GM19193 (cell line): ENCODE measurements around the gene CNMD.

Experiments used
- POLR2A ChIP-seq: IDR thresholded peaks from 4 replicates; pipeline ENCODE4 v1.6.1; 2011; ENCODE audit not compliant: insufficient read depth, insufficient read length; ENCODE audit errors: extremely low read depth

The CNMD gene

GRCh38 chr13:52739468-52740071 lies at the start of gene CNMD:
Gene CNMD, minus strand, starts transcription at chr13:52739820. Its CDS starts 119 bp downstream, at chr13:52739701.
- TF ChIP-seq POLR2A, result no peak

DNA sequence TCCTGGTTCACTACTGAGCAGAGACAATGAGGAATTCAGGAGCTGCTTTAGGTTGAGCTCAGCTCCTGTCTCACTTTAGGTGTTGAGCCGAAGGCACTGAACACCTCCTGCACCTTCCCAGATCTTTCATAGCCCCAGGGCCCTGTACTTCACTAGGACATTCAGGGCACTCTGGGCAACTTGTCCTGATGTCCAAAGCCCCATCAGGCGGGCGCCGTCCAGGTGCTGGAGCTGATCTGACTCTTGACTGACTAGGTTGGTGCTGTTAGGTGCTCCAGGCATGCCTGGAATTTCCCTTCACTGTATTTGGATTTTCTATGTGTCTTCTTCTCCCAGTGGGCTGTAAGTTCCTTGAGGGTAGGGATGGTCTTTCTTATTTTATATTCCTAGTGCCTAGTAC lies 48.4 kb upstream of the CNMD start:
- TF ChIP-seq POLR2A, result no peak

GRCh38 chr13:52787235-52787634 lies 47.6 kb upstream of the CNMD start:
- no peak for TF ChIP-seq POLR2A

GRCh38 chr13:52786766-52787165 lies 47.1 kb upstream of the CNMD start:
- no peak for TF ChIP-seq POLR2A

DNA sequence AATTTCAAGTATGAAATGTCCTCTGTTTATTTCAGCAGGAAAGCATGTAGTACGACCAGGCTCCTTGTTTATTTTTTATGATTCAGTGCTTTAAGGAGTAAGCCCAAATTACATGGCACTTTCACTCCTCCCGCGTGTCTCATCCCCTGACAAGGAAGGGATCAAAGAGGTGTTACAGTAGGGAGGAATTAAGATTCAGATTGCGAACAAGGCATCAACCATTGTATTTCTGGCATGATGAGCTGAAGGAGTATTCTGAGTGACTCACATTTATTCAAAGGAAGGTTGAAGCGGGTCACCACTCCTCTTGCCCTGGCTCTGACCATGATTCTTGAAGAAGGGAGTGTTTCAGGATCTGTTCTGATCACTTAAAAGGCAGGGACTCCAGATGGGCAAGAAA lies 46.1 kb upstream of the CNMD start:
- no peak for TF ChIP-seq POLR2A

DNA sequence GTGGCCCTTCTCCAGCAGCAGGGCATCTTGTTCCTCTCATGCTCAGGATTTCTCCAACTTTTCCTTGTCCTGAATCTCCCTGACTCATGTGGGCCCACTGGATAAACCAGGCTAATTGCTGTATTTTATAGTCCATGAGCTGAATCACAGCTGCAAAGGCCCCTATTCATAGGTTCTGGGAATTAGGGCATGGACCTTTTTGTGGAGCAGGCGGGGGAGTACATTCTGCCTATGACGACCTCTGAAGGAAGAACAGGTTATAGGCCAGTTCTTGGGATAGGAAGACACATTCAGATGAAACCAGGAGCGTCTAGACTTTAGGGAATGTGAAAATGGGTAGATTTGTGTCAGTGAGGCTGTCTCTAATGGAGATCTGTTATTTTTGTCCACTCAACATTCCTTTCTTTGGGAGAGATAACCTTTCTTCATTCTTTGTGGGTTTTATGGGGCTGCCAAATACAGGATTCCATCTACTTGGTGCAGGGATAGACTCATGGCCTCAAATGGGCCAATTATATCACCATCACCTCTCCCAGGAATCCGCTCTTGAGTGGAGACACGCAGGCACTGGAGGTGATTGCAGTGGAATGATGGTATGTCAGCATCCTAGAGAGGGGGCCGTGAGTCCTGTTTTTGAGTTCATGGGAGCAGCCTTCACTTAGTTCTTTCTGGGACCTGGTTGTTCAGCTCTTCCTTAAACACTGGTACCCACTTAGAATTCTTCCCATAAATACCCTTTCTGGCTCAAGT lies 45.1 kb upstream of the CNMD start:
- TF ChIP-seq POLR2A, result no peak

- no peak for TF ChIP-seq POLR2A
Observed at GRCh38 chr13:52783943-52784342, 44.3 kb upstream of the CNMD start.

DNA sequence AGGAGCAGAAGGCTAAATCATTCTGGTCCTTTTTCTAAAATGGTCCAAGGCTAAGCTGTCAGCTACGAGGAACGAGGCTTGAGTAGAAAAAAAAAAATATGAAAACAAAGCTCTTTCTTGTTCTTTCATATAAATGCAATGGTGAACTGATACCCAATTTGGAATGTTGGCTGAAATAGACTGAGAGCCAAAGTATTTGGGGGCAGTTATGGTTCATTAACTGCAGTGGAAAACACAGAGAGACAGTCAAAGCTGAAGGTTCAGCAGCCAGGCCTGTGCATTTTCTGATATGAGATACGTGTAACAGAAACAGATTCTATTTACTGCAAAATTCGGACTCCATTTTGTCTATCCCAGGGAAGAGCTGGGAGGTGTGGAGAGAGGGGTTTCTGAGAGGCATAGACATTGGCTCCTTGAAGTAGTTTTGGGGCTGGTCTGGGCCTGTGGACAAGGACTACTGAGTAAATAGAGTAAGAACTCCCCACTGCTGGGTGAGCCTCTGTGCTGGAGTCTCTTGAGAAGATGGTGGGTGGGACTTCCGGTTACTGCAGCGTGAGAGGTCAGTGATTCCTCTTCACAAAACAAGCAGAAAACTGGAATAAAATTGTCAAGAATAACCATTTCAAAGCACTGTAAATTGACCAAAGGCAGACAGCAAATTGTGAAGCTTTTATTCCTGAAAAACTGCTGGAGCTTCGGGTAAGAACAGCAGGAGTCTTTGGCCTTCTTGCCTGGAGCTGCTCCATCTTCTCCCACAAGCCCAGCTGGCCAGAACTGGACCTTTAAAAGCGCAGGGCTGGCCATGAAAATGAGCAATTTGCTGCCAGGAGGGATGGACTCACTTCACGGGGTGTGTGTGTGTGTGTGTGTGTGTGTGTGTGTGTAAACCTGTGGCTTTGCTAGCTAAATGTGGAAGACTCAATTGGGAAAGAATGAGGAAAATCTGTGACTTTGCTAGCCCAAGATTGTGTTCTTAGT lies 43.1 kb upstream of the CNMD start:
- TF ChIP-seq POLR2A, result no peak

- no peak for TF ChIP-seq POLR2A
Observed at GRCh38 chr13:52780611-52781010, 41.0 kb upstream of the CNMD start.

DNA sequence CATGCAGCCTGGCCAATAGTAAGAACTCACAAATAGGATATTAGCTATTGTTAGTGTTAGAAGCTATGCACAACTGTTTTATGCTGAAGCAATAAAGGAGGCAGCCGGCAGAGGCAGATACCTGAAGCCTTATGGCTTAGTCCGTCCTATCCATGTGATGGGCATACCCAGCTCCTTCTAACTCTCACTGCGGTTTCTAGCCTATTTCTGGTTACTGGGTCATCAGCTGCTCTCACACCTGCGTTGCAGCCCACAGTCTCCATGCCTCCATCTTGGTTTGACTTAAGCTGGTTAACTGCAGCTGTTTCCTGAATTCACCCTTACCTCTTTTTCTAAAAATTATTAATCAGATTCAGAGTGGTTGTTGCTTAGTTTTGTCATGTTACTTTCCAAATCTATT lies 40.5 kb upstream of the CNMD start:
- TF ChIP-seq POLR2A, result no peak

- no peak for TF ChIP-seq POLR2A
Observed at GRCh38 chr13:52779103-52779502, 39.5 kb upstream of the CNMD start.

DNA sequence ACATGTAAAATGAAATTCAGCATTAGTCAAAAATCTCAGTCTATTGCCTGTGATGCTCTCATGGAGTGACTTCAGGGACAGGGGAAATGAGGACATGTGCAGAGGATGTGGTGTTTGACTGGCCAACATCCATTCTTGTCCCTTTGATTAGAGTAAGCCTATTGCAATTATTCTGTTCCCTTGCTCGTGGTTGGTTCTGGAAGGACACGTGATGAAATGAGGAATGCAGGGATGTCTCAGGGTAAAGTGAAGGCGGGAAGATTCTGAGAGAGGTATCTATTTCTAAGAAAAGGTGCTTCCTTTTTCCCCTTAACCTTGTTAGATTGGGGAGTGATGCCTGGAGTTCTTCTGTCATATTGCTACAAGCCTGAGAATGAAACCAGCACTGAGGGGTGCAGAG lies 37.1 kb upstream of the CNMD start:
- no peak for TF ChIP-seq POLR2A

- no peak for TF ChIP-seq POLR2A
Observed at GRCh38 chr13:52775511-52775910, 35.9 kb upstream of the CNMD start.

DNA sequence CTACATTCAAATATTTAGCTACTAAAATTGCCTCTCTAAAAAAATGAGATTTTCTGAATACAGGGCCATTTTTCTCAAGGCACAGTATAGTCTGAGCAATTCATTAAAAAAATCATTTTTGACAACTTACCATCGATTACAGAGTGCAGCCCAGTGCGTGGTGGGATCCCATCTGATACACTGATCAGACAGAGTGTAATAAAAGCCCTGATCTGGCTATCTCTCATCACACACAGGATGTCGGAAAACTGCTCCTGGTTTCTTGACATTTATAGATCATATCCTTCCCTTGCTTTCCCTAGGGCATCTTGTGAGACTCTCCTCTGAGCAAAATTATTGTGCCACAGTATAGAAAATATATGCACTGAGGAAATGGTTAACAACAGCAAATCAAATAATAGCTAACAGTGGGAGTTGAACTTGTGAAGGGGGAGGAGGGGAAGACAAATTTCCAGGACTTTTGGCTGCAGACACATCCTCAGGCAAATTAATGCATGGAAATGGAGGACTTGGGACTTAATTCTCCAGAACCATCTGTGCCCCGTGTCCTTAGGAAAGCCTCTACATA lies 28.4 kb upstream of the CNMD start:
- no peak for TF ChIP-seq POLR2A

- TF ChIP-seq POLR2A, result no peak
Observed at GRCh38 chr13:52765611-52766390, 26.2 kb upstream of the CNMD start.

DNA sequence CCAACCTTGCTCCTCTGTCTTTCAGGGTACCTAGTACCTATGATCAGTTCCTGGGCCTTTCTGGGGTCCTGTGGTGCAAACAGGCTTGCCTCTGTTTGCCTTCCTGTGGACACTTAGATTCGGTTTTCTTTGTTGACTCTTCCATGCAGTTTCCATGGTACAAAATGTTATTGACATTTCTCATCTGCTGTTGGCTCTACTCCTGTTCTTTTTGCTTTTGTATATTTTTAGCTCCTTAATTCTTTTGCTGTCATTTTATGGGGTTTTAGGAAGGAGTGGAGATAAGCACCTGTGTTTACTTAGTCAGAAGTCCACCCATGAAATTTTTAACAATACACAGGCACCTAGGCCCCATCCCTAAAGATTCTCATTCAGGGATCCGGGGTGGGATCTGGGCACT lies 20.5 kb upstream of the CNMD start:
- TF ChIP-seq POLR2A, result no peak
